Gastrocnemius medialis (tissue), 4 donors: Measurements from ENCODE around the gene SPOUT1.
"Not testable (repeated sequence)": the region's sequence is repeated elsewhere in the genome, so short reads cannot be mapped to it uniquely, and the experiment has no call there.

Experiments used
- CTCF ChIP-seq, 5 experiments: fragments of 450-650 bp in 3 of 5; fragments of 200-600 bp in 2 of 5; sonication (generic) in 2 of 5; IDR thresholded peaks in 4 of 5; conservative IDR thresholded peaks in 1 of 5; 1 replicate in 4 of 5; 2 replicates in 1 of 5; pipeline ENCODE4 v1.5.1; 2016 to 2019; ENCODE audit warnings: antibody characterized with exemption in 5 of 5, mild to moderate bottlenecking in 3 of 5, moderate library complexity in 3 of 5
- POLR2A ChIP-seq, 2 donors: fragments of 450-650 bp; IDR thresholded peaks; one replicate each; pipeline ENCODE4 v1.6.1; 2017; ENCODE audit warnings: antibody characterized with exemption in 2 of 2, mild to moderate bottlenecking in 2 of 2, moderate library complexity in 2 of 2

- TF ChIP-seq POLR2A (IDR thresholded peaks at IDR 0.05); CTCF (IDR thresholded peaks at IDR 0.05 in 4 of 5, conservative IDR thresholded peaks at IDR 0.05 in 1 of 5): not testable (repeated sequence)
Observed at GRCh38 chr9:128854454-128854853, 24.9 kb upstream of the SPOUT1 start.
